DMS153 treated with DMSO at 0.1 percent for 48 hours (cell line): Measurements from ENCODE around the gene WDR27.

Source experiments
- DNase-seq: peaks from one replicate; lab custom pipeline; 2025; ENCODE audit not compliant: unreplicated experiment; lab: John Stamatoyannopoulos, UW

Gene WDR27

GRCh38 chr6:169568314-169569087, 133.3 kb downstream of the WDR27 start:
- DNase-seq = no peak

- no peak for DNase-seq
Observed at GRCh38 chr6:169567819-169568218, 134.0 kb downstream of the WDR27 start.

- DNase-seq = no peak
Observed at GRCh38 chr6:169566961-169567750, 134.7 kb downstream of the WDR27 start.

GRCh38 chr6:169566319-169566718, 135.5 kb downstream of the WDR27 start:
- DNase-seq = no peak

- DNase-seq = no peak
Observed at GRCh38 chr6:169564453-169565240, 137.2 kb downstream of the WDR27 start.

- DNase-seq = no peak
Observed at GRCh38 chr6:169561665-169562064, 140.2 kb downstream of the WDR27 start.

GRCh38 chr6:169559592-169559991, 142.2 kb downstream of the WDR27 start:
- DNase-seq = no peak

- DNase-seq = no peak
Observed at GRCh38 chr6:169558774-169559441, 142.9 kb downstream of the WDR27 start.

- DNase-seq = no peak
Observed at GRCh38 chr6:169558378-169558773, 143.5 kb downstream of the WDR27 start.

- no peak for DNase-seq
Observed at GRCh38 chr6:169557887-169558286, 143.9 kb downstream of the WDR27 start.

GRCh38 chr6:169556758-169557548, 144.9 kb downstream of the WDR27 start:
- DNase-seq = no peak

- DNase-seq = no peak
Observed at GRCh38 chr6:169555971-169556617, 145.7 kb downstream of the WDR27 start.

GRCh38 chr6:169545982-169546381, 155.8 kb downstream of the WDR27 start:
- DNase-seq = no peak

GRCh38 chr6:169543704-169544103, 158.1 kb downstream of the WDR27 start:
- DNase-seq = no peak

- DNase-seq = no peak
Observed at GRCh38 chr6:169542491-169542890, 159.3 kb downstream of the WDR27 start.

- DNase-seq = no peak
Observed at GRCh38 chr6:169539176-169539897, 162.5 kb downstream of the WDR27 start.

GRCh38 chr6:169536446-169537170, 165.2 kb downstream of the WDR27 start:
- no peak for DNase-seq

- DNase-seq = no peak
Observed at GRCh38 chr6:169534039-169534421, 167.8 kb downstream of the WDR27 start.
